Spleen (tissue), 7 donors: ENCODE results near the gene DMPK.

ENCODE experiments used
- CTCF ChIP-seq, 11 experiments: fragments of 200-600 bp in 7 of 11; fragments of 450-650 bp in 4 of 11; sonication (generic) in 4 of 11; IDR thresholded peaks in 8 of 11; conservative IDR thresholded peaks in 3 of 11; 1 replicate in 7 of 11; 2 replicates in 4 of 11; pipeline versions ENCODE4 v1.4.0 to v1.8.0; 2016 to 2021; ENCODE audit warnings: antibody characterized with exemption in 11 of 11, inconsistent platforms in 4 of 11, mild to moderate bottlenecking in 1 of 11
- POLR2A ChIP-seq, 3 donors: fragments of 450-650 bp; IDR thresholded peaks; one replicate each; pipeline ENCODE4 v1.5.1; 2017; ENCODE audit warnings: antibody characterized with exemption in 3 of 3, mild to moderate bottlenecking in 1 of 3
- donor health status: DM: no; HTN: no; CAD: no; lungs with moderate emphysema.
- donor health status: DM: no; HTN: no; CAD: no.
- donor health status: DM: no; HTN: no; CAD: no.

- no peak for TF ChIP-seq POLR2A (IDR thresholded peaks at IDR 0.05)
- no peak for TF ChIP-seq CTCF (IDR thresholded peaks at IDR 0.05 in 8 of 11, conservative IDR thresholded peaks at IDR 0.05 in 3 of 11)
Measured at GRCh38 chr19:45780146-45780447, 2.2 kb downstream of the DMPK start.
